RWPE2 (cell line): Measurements from ENCODE around the gene RMI2.
A peak's percentile ranks its signal among the peaks of the same experiment; 100 is the strongest.

ENCODE experiments used
- ATAC-seq: fragments of 200-7000 bp; cut with Tn5 transposase; 3 replicates; pipeline ENCODE4 v1.9.1; 2021; ENCODE audit warnings: low read depth
- DNase-seq: peaks from one replicate; pipeline ENCODE4 v3.0.0-alpha.2; 2020; ENCODE audit warnings: low spot score
- H3K27ac ChIP-seq: fragments of 450-650 bp; 2 replicates; pipeline ENCODE4 v1.5.1; 2017; ENCODE audit warnings: mild to moderate bottlenecking; ENCODE audit not compliant: poor library complexity, severe bottlenecking
- H3K27me3 ChIP-seq: fragments of 250-450 bp; sonication (Bioruptor Pico); 2 replicates; pipeline ENCODE4 v1.5.1; 2021; ENCODE audit warnings: mild to moderate bottlenecking, moderate library complexity; ENCODE audit not compliant: insufficient read depth, poor library complexity, severe bottlenecking
- H3K36me3 ChIP-seq: fragments of 250-450 bp; sonication (Bioruptor Pico); 2 replicates; pipeline ENCODE4 v1.5.1; 2020; ENCODE audit warnings: low read depth, mild to moderate bottlenecking, moderate library complexity
- H3K4me1 ChIP-seq: fragments of 250-450 bp; sonication (Bioruptor Pico); 2 replicates; pipeline ENCODE4 v1.5.1; 2021; ENCODE audit warnings: mild to moderate bottlenecking, moderate library complexity; ENCODE audit not compliant: insufficient read depth, poor library complexity, severe bottlenecking
- H3K4me3 ChIP-seq: fragments of 250-450 bp; sonication (Bioruptor Pico); 2 replicates; pipeline ENCODE4 v1.5.1; 2021; ENCODE audit warnings: mild to moderate bottlenecking, moderate library complexity; ENCODE audit not compliant: severe bottlenecking
- H3K9me3 ChIP-seq: fragments of 250-450 bp; sonication (Bioruptor Pico); 2 replicates; pipeline ENCODE4 v1.5.1; 2021; ENCODE audit warnings: mild to moderate bottlenecking, moderate library complexity; ENCODE audit not compliant: severe bottlenecking
- CTCF ChIP-seq: fragments of 450-650 bp; IDR thresholded peaks from one replicate; pipeline ENCODE4 v1.5.1; 2017; ENCODE audit warnings: mild to moderate bottlenecking, moderate library complexity; ENCODE audit not compliant: poor library complexity, severe bottlenecking

Gene RMI2

GRCh38 chr16:11314309-11314894 is 30.9 kb upstream of the RMI2 start:
- DNase-seq, result no peak
- H3K27ac ChIP-seq, result no peak overlapping the region
- TF ChIP-seq CTCF, result no peak
- H3K36me3 ChIP-seq, result no peaks in the 10 kb centered on the region
- H3K4me1 ChIP-seq, result peaks cover 14% of the 10 kb centered on the region
- no peak overlapping the region for H3K4me3 ChIP-seq
- no peaks in the 10 kb centered on the region for H3K9me3 ChIP-seq
- ATAC-seq, result no peak
- no peaks in the 10 kb centered on the region for H3K27me3 ChIP-seq

DNA sequence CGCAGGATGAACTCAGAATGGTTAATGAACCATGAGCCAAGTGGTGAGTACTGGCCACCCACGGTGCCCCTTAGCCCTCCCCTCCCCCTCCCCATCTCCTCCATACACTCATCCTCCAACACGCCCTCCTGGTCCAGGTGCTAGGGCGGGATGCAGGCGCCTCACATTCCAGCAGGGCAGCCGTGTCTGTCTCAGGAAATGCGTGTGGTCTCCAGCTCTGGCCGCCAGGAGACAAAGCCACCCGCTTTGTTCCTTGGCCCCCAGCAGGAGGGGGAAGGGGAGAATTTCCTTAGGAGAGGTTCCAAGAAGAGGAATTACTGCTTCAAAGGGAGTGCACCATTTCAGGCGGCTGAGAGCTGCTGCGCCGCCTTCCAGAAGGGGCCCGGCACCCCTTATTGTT is 29.7 kb upstream of the RMI2 start:
- no peak overlapping the region for H3K27ac ChIP-seq
- H3K4me3 ChIP-seq, result no peak overlapping the region
- DNase-seq, result no peak
- H3K4me1 ChIP-seq, result peaks cover 14% of the 10 kb centered on the region
- H3K9me3 ChIP-seq, result no peaks in the 10 kb centered on the region
- no peaks in the 10 kb centered on the region for H3K36me3 ChIP-seq
- no peak for TF ChIP-seq CTCF
- ATAC-seq, result peak; percentile 77
- no peaks in the 10 kb centered on the region for H3K27me3 ChIP-seq

GRCh38 chr16:11316331-11317015 is 28.8 kb upstream of the RMI2 start:
- H3K27ac ChIP-seq, result no peak overlapping the region
- no peaks in the 10 kb centered on the region for H3K36me3 ChIP-seq
- peaks cover 14% of the 10 kb centered on the region for H3K4me1 ChIP-seq
- H3K4me3 ChIP-seq, result no peak overlapping the region
- ATAC-seq, result no peak
- H3K9me3 ChIP-seq, result no peaks in the 10 kb centered on the region
- no peaks in the 10 kb centered on the region for H3K27me3 ChIP-seq
- no peak for DNase-seq
- TF ChIP-seq CTCF, result no peak

- DNase-seq (no peak), ATAC-seq (no peak)
Measured at GRCh38 chr16:11318817-11319216, 26.4 kb upstream of the RMI2 start.

More at GRCh38 chr16:11318817-11319216, 26.4 kb upstream of the RMI2 start:
- Histone ChIP-seq H3K4me3 (no peak overlapping the region), H3K27me3 (no peaks in the 10 kb centered on the region), H3K9me3 (no peaks in the 10 kb centered on the region), H3K36me3 (no peaks in the 10 kb centered on the region), H3K27ac (no peak overlapping the region), H3K4me1 (no peaks in the 10 kb centered on the region)
- no peak for TF ChIP-seq CTCF
